Prostate gland (tissue), 2 donors: ENCODE measurements around the gene ARRDC3.

ENCODE experiments used
- CTCF ChIP-seq, 4 experiments: fragments of 200-600 bp in 2 of 4; fragments of 450-650 bp in 2 of 4; sonication (generic) in 2 of 4; IDR thresholded peaks; 1 replicate in 3 of 4; 2 replicates in 1 of 4; pipeline ENCODE4 v1.5.1; 2016 to 2019; ENCODE audit warnings: antibody characterized with exemption in 4 of 4, mild to moderate bottlenecking in 2 of 4, moderate library complexity in 2 of 4
- POLR2A ChIP-seq: fragments of 450-650 bp; IDR thresholded peaks from one replicate; pipeline ENCODE4 v1.6.1; 2016; ENCODE audit warnings: antibody characterized with exemption, mild to moderate bottlenecking

GRCh38 chr5:91352831-91353695 is 30.1 kb downstream of the ARRDC3 start:
- no peak for TF ChIP-seq CTCF (IDR thresholded peaks at IDR 0.05)
- TF ChIP-seq POLR2A = no peak
